ENCODE results near the gene MT3.

Gene MT3

DNA sequence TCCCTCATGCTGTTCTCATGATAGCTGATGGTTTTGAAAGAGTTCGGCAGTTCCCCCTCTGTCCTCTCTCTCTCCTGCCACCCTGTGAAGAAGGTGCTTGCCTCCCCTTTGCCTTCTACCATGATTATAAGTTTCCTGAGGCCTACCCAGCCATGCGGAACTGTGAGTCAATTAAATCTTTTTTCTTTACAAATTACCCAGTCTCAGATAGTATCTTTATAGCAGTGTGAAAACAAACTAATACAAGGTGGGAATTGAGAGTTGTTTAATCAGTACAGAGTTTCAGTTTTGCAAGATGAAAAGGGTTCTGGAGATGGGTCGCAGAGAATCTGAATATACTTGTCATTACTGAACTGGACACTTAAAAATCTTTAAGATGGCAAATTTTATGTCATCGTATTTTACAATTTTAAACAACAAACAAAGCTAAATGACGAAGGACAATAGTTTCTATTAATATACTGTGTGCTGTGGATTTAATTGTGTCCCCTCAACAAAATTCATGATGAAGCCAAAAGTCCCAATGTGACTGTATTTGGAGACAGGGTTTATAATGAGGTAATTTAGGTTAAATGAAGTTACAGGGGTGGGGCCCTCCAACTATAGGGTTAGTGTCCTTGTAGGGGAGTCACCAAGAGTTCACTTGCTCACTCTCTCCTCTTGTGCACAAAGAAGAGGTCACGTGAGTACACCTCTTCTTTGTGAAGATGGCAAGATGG lies 4.4 kb downstream of the MT3 start:
- H3K4me3 ChIP-seq (ENCODE audit: low read length): no peak overlapping the region
- no peak for TF ChIP-seq ZNF274 (IDR thresholded peaks at IDR 0.05; ENCODE audit: low read depth, low read length)

GRCh38 chr16:56594292-56594619 lies 4.9 kb downstream of the MT3 start:
- TF ChIP-seq ZNF274 (IDR thresholded peaks at IDR 0.05; ENCODE audit: low read depth, low read length): no peak
- no peak overlapping the region for H3K4me3 ChIP-seq (ENCODE audit: low read length)

- H3K4me3 ChIP-seq (ENCODE audit: low read length): no peak overlapping the region
Observed at GRCh38 chr16:56600398-56600999, 11.2 kb downstream of the MT3 start.

GRCh38 chr16:56601325-56601724 lies 12.0 kb downstream of the MT3 start:
- TF ChIP-seq ZNF274 (IDR thresholded peaks at IDR 0.05; ENCODE audit: low read depth, low read length): no peak

More at GRCh38 chr16:56600398-56600999, 11.2 kb downstream of the MT3 start:
- TF ChIP-seq ZNF274 (IDR thresholded peaks at IDR 0.05; ENCODE audit: low read depth, low read length): no peak

DNA sequence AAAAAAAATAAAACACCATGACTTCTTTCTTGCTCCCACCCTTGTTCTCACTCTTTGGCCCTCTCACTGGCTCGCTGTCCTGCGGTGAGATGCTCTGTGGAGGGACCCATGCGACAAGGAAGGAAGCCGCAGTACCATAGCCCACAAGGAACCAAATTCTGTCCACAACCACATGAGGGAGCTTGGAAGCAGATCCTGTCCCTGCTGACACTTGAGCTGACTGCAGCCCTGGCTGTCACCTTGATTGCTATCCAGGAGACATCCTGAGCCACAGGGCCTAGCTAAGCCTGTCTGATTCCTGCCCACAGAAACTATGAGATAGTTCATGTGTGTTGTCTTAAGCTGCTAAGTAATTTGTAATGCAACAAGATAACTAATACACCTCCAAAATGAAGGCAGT lies 14.3 kb downstream of the MT3 start:
- no peak overlapping the region for H3K4me3 ChIP-seq (ENCODE audit: low read length)
- no peak for TF ChIP-seq ZNF274 (IDR thresholded peaks at IDR 0.05; ENCODE audit: low read depth, low read length)

More at GRCh38 chr16:56601325-56601724, 12.0 kb downstream of the MT3 start:
- no peak overlapping the region for H3K4me3 ChIP-seq (ENCODE audit: low read length)

DNA sequence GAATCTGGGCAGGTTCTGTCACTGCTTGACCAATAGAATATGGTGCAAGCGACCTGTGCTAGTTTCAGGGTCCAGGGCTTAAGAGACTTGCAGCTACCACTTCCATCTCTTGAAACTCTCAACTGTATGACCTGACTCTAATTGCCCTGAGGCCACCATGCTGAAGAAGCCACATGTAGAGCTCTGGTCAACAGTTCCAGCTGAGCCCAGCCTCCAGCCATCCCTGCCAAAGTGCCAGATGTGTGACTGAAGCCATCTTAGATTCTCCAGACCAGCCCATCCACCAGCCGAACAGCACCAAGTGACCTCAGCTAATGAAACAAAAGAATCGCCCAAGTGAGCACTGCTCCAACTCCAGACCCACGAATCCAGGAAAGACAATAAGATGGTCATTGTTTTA lies 15.6 kb downstream of the MT3 start:
- no peak overlapping the region for H3K4me3 ChIP-seq (ENCODE audit: low read length)
- no peak for TF ChIP-seq ZNF274 (IDR thresholded peaks at IDR 0.05; ENCODE audit: low read depth, low read length)

DNA sequence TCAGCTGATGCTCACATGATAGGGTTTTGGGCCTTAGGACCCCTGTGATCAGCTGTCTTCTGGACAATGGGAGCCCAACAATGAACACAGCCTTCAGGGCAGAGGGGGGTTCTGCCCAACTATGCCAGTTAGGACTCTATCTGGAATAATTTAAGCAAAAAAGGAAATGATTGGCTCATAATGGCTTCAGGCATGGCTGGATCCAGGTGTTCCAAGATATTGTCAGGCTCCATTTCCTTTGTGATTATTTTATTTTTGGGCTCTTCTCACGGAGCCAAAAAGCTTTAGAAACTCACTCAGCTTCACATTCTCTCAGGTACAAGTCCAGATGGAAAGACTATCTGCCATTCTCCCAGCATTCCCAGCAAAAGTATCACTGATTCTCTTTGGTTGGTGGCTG lies 16.1 kb downstream of the MT3 start:
- TF ChIP-seq ZNF274 (IDR thresholded peaks at IDR 0.05; ENCODE audit: low read depth, low read length): no peak
- H3K4me3 ChIP-seq (ENCODE audit: low read length): no peak overlapping the region

GRCh38 chr16:56606071-56606475 lies 16.7 kb downstream of the MT3 start:
- H3K4me3 ChIP-seq (ENCODE audit: low read length): no peak overlapping the region
- TF ChIP-seq ZNF274 (IDR thresholded peaks at IDR 0.05; ENCODE audit: low read depth, low read length): no peak

DNA sequence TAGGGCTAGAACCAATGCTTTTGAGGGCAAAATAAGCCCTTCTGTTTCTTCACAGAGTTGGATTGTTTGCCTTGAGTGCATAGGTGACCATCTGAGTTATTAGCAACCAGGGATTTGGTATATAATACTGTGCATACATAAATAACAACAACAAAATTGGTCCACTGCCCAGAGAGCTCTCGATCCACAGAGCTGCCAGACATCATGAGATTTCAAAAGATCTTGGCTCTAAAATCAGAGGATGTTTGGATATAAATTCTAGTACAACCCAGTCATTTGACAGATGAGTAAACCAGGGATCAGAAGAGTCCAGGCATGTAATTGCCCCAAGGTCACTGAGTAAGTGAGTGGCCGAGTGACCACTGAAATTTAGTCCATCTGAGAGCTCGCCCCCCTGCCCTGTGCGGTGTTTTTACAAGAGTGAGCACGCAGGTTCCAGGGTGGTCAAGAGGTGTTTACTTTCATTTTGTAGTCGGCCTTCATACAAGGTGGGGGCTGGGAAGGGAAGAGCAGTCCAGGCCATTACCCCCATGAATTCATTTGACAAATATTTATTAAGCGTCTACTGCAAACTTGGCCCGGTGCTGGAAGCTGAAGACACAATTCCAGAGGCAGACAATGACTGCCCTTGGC lies 17.3 kb downstream of the MT3 start:
- no peak for TF ChIP-seq ZNF274 (IDR thresholded peaks at IDR 0.05; ENCODE audit: low read depth, low read length)
- H3K4me3 ChIP-seq (ENCODE audit: low read length): no peak overlapping the region

DNA sequence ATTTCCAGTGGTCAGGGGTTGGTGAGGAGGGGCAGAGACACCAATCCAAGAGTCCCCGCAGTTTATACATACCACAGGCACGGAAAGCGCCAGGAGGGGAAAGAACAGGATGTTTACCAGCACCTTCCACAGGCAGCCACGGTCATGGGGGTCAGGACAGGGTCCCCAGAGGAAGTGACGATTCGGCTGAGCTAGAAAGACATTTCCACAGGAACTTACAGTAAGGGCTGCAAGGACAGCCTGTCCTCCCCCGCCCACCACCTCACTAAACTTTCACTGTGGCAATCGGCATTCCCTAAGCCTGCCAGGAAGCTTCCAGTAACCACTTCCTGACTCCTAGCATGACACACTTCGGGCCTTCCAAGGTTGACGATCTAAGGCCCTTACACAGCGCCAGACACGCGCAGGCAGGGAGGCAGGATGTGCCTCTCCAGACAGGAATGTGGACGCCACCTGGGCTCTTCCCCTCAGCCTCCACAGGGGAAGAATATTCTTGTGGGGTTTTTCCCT lies 17.8 kb downstream of the MT3 start:
- no peak overlapping the region for H3K4me3 ChIP-seq (ENCODE audit: low read length)
- no peak for TF ChIP-seq ZNF274 (IDR thresholded peaks at IDR 0.05; ENCODE audit: low read depth, low read length)

DNA sequence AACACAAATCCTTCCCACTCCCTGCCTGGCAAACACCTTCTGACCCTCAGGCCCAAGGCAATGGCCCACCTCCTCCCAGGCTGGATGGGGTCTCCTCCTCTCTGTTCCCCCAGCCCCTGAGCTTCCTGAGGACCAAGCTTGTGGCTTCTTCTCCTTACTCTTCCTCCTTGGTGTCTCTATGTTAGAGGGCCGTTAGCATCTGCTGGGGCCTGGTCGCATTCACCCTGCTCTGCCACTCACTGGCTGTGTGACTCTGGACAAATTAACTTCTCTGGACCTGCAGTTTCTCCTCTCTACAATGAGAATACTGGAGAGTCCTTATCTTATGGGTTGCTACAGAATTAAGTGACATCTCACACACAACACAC lies 18.3 kb downstream of the MT3 start:
- TF ChIP-seq ZNF274 (IDR thresholded peaks at IDR 0.05; ENCODE audit: low read depth, low read length): no peak
- no peak overlapping the region for H3K4me3 ChIP-seq (ENCODE audit: low read length)

GRCh38 chr16:56608043-56608875 lies 18.9 kb downstream of the MT3 start, which contains the start of gene MT2A:
MT2A (plus strand) TSS chr16:56608584; CDS start chr16:56608656, 72 bp downstream.
- peak within 1 kb of the TSS; percentile 69 for H3K4me3 ChIP-seq (ENCODE audit: low read length)
- no peak for TF ChIP-seq ZNF274 (IDR thresholded peaks at IDR 0.05; ENCODE audit: low read depth, low read length)

GRCh38 chr16:56608876-56609462 lies 19.6 kb downstream of the MT3 start:
- H3K4me3 ChIP-seq (ENCODE audit: low read length): peak overlapping the region; percentile 69
- TF ChIP-seq ZNF274 (IDR thresholded peaks at IDR 0.05; ENCODE audit: low read depth, low read length): no peak

- no peak for TF ChIP-seq ZNF274 (IDR thresholded peaks at IDR 0.05; ENCODE audit: low read depth, low read length)
- peak overlapping the region; percentile 69 for H3K4me3 ChIP-seq (ENCODE audit: low read length)
Observed at GRCh38 chr16:56609463-56609921, 20.2 kb downstream of the MT3 start.

All from GM08714 (cell line).